GM18870 (cell line): ENCODE measurements around the gene UBE2H.

ENCODE experiments used
- ATAC-seq: cut with Tn5 transposase; IDR thresholded peaks from one replicate; pipeline ENCODE4 v1.9.1; 2021; ENCODE audit warnings: moderate library complexity; ENCODE audit not compliant: unreplicated experiment

UBE2H gene

DNA sequence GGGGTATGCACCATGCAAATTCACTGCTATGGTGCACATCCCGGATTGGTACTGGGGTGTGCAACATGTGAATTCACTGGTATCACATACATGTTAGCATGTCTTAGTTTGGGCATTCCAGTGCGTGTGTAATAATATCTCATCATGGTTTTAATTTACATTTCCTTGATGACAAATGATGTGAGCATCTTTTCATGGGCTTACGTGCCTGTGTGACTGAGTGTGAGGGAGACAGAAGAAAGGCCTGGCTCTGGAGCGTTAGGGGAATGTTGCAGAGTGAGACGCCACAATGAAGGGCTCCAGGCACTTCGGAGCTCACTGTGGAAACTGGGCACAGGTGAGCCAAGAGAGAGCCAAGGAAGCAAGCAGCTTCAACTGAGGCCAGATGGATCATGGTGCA, 162.6 kb downstream of the UBE2H start:
- no peak for ATAC-seq

DNA sequence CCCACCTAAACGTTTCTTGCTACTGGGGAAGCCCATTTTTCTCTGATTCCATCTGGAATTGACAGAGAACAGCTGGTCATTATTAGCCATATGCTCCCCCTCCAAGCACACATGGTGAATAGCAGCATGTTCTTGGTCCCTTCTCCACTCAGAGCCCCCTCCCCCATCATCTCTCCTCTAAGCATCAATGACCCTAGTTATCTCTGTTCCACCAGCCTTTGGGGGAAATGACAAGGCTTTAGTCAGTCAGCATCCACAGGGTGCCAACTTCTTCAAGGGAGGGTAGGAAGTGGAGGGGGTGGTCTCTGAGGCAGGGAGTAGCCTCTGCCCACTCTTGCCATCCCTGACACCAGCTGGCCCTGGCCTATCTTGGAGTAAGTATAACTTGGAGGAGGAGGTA, 163.1 kb downstream of the UBE2H start:
- no peak for ATAC-seq

DNA sequence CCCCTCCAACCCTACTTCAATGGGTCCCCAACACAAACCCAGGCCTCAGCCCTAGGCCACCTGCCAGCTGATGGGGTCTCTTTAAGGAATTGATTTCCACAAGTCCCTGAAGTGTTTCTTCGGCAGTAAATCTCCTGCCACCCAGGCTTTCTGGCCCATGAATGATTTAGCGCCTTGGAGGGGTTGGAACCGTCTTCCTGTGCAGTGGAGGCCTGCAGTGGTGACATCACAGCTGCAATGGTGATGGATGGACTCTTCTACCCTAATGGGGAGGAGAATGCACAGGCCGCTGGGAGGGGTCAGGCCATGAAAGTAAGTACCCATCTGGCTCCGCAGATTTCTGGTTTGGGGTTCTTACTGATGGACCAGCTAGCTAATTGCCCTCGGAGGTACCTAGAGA, 163.8 kb downstream of the UBE2H start:
- no peak for ATAC-seq

DNA sequence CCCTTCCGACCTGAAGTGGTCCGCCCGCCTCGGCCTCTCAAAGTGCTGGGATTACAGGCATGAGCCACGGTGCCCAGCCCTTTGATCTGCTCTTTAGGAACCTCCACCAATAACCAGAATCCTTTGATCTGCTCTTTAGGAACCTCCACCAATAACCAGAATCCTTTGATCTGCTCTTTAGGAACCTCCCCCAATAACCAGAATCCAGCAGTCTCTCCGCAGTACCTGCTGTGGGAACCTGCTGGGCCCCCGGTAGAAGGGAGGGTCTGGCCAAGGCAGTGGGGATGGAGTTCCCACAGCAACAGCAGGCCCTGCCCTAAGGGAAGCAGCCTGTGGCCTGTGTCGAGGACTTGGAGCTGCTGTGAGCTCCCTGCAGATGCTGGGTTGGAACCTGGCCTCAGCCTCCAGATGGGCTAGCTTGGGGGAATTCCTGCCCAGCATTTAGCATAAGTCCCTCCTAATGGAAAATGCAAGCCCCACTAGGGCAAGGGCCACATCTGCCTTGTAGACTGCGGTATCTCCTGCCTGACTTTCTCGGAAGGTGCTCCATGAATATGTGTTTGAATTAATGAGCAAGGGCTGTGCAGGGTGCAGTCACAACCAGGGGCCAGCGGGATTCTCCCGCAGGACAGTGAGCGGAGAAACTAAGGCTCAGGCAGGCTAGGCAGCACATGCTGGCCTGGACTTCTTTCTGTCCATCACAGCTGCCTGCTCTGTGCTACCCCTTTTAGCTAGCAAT, 165.8 kb downstream of the UBE2H start:
- ATAC-seq = no peak

DNA sequence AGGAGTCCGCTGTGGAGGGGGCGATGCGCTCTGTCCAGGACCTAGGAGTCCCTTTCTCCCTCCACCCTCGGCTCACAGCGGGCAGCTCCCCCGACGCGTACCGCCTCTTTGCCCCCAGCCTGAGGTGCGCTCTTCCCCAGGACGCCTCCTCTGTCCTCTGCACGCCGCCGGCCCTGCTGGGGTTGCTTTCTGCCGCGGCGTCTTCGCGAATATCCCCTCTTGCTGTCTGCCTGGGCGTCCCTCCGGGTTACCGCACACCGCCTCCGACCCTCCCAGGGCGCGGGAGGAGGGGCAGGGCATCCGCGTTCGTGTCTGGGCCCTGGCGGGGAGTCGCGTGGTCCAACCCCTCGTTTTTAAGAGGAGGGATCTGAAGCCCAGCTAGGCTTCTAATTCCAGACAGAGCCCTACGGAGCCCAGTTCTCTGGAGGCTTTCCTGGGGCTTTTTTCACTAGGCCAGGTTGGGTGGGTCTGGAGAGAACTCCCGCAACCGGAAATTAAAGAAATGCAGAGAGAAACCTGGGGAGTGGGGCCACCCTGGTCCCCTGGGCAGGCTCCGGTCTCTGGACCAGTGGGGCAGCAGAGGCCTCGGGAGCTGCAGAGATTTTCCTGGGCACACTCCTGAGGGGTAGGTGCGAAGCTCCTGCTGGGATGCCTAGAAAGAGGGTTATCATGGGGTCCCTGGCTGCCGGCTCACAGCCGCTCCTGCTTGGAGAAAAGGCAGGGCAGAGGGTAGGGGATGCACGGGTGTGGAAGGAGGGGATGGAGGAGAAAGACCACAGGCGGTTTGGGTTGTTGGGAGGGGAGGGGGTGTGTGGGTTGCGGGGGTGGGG, 166.9 kb downstream of the UBE2H start:
- no peak for ATAC-seq

DNA sequence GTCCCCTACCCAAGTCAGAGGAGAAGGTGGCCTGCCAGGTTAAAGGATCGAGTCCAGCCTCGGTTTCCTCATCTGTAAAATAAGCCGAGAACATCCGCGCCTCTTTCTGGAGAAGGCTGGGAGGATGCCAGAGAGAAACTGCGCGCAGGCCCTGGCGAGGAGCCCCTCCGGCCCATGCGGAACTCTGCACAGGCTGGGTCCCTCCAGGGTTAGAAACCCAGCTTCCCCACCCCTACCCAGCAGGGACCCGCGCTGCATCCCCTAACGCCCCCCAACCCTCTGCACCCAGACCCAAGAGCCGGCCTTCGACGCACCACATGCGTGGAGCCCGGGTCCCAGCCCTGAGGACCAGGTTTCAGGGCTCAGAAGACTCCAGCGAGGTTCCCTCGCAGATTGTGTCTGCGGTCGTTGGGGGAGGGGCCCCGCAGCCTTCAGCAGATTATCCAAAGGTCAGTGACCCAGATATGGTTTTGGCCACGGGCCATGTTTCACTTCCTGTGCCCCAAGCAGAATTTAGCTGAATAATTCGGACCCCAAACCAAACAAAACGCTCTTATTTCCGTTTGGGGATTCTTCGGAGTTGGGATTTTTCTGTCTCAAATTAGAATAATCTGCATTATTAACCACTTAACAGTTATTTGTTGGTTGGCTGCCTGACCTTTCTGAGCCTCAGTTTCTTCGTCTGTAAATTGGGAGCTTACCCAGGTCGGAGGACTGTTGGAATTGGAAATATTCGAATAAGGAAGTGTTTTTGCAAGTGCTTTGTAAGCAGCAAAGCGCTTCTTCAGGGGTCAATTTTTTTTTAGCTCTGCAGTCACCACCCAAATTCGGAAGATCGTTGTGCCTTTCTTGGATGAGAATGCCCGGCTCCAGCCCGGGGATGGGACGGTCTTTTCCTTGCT, 167.7 kb downstream of the UBE2H start:
- no peak for ATAC-seq

DNA sequence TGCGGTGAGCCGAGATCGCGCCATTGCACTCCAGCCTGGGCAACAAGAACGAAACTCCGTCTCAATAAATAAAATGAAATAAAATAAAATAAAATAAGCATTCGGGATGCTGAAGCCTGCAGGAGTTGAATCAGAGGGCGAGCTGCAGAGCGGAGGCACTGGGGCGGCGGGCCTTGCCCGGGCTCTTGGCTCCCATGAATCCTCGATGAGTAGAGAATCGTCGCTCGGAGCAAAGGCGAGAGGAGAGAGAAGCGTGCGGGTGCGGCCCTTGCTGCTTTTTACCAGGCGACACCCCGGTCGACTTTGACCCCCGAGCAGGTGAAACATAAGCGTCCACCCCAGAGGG, 168.3 kb downstream of the UBE2H start:
- ATAC-seq = no peak

DNA sequence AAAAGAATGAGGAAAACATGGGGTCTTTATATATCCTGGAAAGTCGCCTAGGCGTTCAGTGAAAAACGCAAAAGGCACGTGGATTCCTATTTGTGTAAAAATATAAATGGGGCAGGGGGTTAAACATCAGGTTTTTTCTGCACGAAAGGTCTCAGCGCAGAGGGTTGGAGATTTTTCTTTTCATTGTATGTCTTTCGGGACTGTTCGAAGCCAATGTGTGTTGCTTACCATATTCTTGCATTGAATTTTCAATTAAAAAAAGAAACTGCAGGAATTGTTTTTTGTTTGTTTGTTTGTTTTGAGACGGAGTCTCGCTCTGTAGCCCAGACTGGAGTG, 169.2 kb downstream of the UBE2H start:
- no peak for ATAC-seq

DNA sequence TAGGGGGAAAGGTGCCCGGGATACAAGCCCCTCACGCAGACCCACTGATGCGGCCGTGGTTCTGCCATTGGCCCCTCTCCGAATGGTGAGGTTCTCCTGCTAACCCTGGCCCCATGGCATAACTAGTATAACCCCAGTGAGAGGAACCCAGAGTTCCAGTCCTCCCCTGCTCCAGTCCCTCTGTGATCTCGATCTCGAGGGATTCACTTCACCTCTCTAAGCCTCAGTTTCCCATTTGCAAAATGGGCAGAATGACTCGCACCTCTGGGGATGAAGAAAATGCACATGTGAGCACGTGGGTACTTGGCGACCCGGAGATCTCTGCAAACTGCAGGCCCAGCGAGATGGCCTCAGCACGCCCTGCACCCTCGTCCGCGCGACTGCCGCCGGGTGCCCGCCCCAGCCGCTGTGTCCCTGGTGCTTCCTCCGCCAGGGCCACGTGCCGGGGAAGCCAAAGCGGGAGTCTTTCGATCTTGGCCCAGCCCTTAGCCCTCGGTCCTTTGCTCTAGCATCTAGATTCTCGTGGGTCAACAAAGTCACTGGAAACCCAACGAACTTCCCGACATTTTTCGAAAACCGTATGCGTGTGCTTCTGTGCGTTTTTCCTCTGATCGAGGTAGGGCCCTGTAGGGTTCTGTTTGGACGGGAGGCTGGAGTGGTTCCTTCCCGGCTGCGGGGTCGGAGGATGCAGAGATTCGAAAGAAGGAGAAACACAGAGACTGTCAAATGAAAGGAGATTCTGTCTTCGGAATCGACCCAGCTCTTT, 169.8 kb downstream of the UBE2H start:
- ATAC-seq = no peak

DNA sequence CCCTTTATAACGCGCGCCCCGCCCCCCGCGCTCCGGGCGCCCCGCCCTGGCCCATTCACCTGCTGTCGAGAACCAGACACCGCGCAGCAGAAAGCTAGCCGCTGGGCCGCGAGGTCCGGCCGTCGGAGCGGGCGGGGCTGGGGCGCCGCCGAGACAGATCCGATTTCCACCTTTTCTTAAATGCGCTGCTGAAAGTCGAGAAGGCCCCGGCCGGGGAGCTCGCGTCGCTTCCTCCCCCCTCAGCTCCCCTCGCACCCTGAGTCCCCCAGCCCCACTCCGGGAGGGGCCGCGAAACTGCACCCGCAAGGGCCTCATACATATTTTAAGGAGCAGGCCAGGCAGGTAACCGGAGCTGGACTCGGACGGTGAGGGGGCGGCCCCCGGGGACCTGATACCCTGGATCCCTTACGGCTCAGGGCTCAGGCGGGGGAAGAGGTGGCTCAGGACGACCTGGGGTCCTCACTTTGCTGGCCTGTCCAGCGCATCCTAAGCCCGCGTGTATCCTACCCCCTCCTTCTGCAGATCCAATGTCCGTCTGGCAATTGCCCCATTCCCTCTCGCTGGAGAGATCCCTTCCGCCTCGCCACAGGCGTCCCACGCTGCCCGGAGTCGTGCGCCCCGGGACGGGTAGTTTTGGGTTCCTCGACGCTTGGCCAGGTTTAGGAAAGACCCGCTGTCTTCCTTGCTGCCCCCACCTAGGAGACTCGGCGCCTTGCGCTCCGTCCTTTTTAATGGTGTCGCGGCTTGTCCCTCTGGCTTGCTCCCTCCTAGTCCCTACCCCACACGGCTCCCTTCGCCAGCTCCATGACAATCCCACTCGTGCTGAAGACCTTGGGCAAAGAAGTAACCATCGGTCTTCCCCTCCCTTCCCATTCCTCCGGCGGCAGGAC, 170.6 kb downstream of the UBE2H start:
- no peak for ATAC-seq

DNA sequence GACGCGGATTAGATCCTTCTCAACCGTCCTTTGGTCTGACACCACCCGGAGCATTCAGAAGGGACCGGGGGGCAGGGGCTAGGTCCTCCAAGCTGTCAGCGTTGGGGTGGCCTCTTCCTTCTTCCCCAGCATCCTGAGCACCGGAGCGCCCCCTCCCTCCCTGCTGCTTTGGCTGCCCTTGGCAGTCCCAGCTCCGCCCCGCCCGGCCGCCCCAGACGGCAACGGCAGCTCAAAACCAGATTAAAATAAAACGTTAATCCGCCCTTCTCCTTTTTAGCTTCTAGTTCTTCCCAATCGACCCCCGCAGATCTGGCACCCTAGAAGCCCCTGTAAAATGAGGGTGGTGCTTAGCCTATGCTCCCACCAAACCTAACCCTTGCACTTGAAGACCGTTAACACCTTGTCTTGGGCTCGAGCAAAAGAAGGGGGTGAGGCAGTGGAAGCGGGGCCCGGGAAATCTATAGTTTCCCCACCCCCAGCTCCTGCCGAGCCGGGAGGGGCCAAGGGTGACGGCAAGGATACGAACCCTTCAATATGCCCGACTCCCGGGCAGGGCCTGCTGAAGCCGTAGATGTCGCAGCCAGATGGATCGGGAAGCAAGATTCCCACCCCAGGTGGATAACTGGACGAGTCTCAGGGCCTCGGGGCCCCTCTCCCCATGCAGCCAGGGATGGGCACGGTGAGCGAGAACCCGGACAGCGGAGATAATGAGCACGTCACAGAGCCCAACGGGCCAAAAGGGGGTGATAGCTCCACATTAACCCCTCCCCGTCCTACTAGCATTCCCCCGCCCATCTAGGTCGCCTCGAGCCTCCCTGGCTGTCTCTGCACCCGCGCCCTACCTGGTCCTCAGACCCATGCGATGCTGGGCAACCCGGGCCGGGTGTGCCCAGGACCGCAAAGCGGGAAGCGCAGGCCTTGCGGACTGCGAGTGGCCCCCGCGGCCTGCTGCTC, 171.5 kb downstream of the UBE2H start:
- no peak for ATAC-seq
